HG03378 (cell line): ENCODE results near the gene KIF2C.

ENCODE experiments used
- ATAC-seq: cut with Tn5 transposase; IDR thresholded peaks from one replicate; pipeline ENCODE4 v1.9.1; 2021; ENCODE audit warnings: mild to moderate bottlenecking, moderate library complexity; ENCODE audit not compliant: unreplicated experiment

Gene KIF2C

GRCh38 chr1:44775078-44775929 lies 35.7 kb downstream of the KIF2C start, which contains the start of gene RPS8:
RPS8 (plus strand) TSS chr1:44775540; CDS start chr1:44775597, 57 bp downstream.
- ATAC-seq: peak; percentile 70

DNA sequence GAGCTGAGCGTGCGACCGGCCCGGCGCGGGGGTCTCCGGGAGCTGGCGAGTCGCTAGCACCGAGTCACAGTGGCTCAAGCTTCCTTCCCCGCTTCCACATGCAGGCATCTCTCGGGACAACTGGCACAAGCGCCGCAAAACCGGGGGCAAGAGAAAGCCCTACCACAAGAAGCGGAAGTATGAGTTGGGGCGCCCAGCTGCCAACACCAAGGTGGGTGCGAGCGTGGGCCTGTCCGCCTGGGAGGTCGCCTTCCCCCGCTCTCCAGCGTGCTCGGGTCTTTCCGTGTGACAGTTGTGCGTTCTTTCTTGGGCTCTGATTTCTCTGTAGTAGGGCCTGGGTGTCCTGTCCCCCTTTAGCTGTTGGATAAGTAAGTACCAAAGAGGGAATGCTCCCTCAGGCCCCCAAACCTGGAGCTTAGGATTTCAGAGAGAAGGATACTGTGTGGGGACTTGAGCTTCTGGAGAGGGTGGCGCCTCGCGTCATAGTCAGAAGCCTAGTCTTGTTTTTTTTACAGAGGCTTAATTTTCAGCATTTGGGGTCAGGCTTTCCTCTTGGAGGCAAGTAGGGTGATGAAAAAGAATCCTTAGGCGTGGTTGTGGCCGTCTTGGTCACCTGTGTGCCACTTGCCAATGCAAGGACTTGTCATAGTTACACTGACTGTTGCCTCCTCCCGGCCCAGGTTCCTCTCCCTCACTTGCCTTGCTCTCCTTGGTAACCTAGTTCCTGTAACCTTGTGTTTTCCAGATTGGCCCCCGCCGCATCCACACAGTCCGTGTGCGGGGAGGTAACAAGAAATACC lies 36.5 kb downstream of the KIF2C start:
- ATAC-seq: peak; percentile 11

GRCh38 chr1:44776730-44777068 lies 37.1 kb downstream of the KIF2C start:
- ATAC-seq: no peak

- no peak for ATAC-seq
Measured at GRCh38 chr1:44777547-44777946, 37.9 kb downstream of the KIF2C start.

GRCh38 chr1:44777969-44778635 lies 38.5 kb downstream of the KIF2C start:
- ATAC-seq: no peak

GRCh38 chr1:44778705-44779576 lies 39.3 kb downstream of the KIF2C start:
- ATAC-seq: no peak

DNA sequence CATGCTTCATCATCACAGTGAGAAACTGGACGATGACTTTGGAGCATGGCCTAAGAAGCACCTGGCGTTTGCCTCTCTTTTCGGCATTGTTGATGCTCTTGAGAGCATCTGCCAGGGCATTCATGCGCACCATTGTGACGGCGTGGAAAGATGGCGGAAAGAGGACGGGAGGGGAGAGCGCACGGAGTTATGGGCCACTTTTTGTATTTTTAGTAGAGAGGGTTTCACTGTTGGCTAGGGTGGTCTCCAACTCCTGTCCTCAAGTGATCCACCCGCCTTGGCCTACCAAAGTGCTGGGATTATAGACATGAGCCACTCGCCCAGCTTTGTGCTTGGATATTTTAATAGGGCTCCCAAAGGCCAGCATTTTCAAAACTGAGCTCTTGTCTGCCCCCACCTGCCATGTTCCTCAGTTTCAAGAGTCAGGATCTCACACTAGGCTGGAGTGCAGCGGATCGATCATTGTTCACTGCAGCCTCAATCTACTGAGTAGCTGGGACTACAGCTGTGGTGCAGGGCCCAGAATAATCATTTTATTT lies 41.0 kb downstream of the KIF2C start:
- ATAC-seq: no peak

DNA sequence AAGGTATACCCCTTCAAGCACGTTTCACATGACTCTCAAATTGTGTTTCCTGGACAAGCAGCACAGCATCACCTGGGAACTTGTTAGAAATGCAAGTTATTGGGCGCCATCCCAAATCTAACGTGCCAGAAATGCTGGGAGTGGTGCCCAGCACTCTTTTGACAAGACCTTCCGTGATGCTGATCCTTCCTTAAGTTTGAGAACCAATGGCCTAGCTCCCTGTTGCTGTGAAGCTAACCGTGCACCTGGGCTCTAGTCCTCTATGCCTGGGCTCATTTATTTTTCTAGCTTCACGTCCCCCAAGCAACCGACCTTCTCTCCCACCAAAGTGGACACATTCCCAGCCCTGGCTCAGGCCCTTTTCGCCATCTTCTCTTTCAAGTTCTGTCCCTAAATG lies 44.1 kb downstream of the KIF2C start:
- no peak for ATAC-seq

DNA sequence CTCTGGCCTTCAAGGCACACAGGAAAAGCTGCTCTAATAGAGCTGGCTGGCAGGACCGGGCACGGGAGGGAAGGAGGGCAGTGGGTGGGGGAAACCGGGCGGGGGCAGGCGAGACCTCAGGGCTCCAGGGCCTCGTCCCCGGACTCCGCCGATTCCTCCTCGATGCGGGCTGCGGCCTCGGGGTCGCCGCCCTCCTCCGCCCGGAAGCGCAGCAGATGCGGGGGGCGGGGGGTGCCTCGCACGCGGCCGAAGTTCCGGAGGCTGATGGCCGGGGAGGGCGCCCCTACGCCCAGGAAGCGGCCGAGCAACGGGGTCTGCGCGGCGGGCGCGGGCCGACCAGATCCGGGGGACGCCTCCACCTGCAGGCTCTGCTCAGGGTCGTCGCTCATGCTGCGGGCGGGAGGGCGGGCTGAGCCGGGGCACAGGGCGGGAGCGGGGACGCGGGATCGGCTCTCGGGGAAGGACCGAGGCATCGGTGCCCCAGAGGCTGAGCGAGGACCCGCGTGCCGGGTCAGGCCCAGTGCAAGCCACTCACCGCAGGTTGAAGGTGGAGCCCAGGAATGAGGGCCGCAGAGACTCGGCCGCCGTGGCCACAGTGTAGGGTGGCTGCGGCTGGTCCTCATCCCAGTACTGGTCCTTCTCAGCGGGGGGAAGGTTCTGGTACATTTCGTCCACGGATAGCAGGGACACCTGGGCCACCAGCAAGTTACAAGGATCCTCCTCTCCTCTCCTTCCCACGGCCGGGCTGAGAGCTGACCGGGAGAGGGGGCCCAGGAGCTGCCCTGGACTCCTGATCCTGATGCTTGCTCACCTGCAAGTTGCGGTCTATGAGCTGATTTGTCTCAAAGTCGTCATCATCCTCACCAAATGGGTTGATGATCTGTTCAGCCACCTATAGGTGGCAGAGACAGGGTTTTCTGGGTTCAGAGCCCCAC lies 44.7 kb downstream of the KIF2C start:
- ATAC-seq: no peak

- ATAC-seq: no peak
Measured at GRCh38 chr1:44785029-44785380, 45.4 kb downstream of the KIF2C start.

DNA sequence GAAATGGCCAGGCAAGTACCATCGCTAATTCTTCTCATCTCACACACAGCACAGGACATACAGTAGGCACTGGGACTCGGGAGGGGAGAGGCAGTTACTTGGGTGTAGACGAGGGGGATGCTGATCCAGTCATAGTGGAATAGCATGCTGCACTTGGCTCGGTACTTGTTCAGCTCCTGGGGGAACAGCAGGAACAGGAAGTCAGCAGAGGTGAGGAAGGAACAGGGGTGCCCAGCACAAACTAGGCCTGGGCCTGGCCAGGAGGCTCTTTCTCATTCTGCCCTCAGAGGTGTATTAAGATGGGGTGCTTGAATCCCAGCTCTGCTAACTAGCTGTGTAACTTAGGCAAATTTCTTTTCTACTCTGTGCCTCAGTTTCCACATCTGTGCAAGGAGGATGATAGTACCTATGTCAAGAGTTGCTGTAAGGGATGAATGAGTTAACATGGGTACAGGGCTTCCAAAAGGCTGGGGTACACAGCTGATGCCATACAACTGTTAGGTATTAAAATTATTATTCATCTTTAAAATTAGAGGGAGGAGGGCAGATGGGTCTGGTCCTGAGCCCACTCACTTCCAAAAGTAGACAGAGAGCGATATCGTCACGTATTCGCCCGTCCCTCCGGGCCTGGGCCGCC lies 46.0 kb downstream of the KIF2C start:
- no peak for ATAC-seq

DNA sequence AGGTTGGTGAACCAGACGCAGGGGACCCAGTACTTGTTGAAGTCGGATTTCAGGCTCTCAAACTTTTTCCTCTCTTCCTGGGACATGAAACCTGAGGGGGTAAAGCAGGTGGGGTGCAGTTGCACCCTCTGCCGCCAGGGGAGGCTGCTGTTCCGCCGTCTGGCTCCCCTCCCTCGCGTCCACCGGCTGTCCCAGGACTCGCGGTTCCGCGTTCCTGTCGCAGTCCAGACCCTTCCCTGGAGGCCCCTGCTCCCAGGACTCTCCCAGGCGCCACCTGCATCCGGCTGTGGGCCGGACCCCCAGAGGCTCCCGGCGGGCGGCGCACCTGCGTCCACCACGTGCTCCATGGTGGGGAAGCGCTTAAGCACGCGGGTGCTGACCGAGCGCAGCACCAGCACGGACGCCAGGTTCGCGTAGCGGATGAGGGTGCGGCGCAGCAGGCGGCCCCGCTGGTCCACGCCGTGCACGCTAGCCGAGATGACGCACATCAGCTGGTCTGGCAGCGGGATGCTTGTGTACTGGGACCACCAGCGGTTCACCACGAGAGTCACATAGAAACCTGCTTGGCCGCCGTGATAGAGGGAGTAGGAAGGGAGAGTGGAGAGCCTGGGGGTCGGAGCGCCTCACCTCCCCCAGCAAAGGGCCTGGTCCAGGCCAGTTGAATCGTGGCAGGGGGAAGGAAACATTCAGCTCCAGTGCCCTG lies 46.7 kb downstream of the KIF2C start:
- no peak for ATAC-seq

DNA sequence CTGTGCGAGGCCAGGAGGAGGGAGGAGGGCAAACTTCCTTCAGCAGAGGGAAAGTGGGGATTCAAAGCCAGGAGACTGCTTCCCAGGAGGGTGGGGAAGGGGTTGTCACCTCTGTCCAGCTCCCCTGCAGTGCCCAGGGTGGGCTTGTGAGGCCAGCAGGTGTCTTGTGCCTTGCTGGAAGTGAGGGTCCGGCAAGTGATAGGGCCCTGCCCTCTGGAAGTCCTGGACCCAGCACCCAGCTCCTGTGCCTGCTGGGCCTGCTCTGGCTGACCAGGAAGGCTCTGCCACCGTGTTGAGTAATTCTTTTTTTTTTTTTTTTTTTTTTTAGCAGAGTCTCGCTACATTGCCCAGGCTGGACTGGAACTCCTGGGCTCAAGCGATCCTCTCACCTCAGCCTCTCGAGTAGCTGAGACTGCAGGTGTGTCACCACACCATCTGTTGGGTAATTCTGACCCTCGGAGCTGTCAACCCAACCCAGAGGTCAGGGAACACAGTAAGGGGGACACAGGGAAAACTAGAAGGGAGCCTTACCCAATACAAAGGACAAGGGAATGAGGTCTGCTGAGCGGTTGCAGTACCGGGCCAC lies 47.3 kb downstream of the KIF2C start:
- ATAC-seq: no peak

- no peak for ATAC-seq
Measured at GRCh38 chr1:44787506-44787905, 47.9 kb downstream of the KIF2C start.

DNA sequence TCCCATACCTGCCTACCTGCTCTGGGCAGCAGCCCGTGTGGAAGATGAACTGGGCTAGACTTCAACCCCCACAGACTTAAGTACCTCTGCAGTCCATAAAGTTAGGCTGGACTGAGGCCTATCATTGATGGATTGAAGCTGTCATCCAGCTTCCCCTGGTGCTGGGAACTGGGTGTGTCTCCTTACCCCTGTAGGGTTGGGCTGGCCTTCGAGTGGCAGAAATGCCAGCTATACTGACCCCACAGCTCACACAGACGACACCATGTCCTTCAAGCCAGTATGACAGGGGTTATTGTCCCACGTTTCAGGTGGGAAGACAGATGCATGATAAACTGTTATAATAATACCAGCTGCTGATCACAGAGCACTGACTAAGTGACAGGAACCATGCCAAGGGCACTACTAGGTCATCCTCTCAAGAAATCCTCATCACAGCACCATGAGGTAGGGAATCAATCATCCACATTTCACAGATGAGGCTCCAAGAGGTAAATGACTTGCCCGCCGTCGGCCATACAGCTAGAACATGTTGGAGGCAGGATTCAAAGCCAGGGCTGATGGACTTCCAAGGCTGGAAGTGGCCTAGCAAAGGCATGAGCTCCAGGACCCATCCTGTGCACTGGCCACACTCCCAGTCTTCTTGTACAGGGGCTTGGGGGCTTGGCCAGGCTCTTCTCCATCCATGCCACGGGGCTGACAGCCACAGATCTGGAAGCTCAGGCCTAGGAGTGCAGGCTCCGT lies 48.7 kb downstream of the KIF2C start, which contains the start of gene BEST4:
TSS of gene BEST4 (minus strand) at position 51 of the 741 bp plus-strand sequence. CDS start 465 bp downstream, outside the sequence.
- no peak for ATAC-seq

DNA sequence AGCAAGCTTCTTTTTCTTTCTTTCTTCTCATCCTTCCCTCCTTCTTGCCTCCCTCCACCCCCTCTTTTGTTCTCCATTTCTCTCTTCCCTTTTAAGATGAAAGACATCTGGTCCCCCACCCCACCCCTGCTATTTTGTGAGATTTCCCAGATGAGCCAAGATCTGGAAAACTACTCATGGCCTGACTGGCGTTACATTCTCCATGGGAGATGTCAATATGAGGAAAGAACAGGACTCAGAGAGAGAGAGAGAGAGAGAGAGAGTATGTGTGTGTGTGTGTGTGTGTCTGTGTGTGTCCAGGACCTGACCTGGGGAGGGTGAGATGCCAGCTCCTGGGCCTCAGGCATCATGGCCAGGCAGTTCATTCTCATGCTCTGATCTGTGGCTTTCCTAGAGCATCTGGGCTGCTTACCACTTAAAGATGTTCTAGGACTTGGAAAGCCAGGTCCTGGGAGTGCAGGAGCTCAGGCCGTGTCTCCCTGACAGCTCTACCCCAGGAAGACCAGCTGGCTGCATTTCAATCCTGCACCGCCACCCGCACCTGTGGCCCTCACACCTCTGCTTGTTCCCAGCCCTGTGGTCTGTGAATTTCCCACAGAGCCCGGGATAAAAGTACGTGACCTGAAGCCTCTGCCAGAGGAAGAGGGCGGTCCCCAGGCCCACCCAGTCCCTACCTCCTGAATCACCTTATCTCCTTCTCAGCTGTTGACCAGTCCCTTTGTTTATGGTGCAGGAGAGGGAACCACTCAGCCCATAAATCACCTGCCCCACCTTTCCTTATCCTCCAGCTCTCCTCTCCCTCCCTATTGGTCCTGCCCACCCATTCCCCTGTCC lies 51.5 kb downstream of the KIF2C start:
- no peak for ATAC-seq
